H7 (cell line): ENCODE results near the gene KLF16. TPM values are rescaled to one million over a fixed set of nuclear protein-coding genes. Genes with fewer than 3 reads are reported as not detected.

Source experiments
- DNase-seq: peaks from one replicate; pipeline ENCODE4 v3.0.0; 2012
- H3K27me3 ChIP-seq: 2 replicates; pipeline ENCODE4 v1.6.0; 2011; ENCODE audit warnings: mild to moderate bottlenecking, low read length; ENCODE audit not compliant: control insufficient read depth, insufficient read depth
- H3K36me3 ChIP-seq: replicated peaks from 2 replicates; pipeline ENCODE4 v1.5.1; 2011; ENCODE audit warnings: low read length; ENCODE audit not compliant: control insufficient read depth, insufficient read depth
- H3K4me3 ChIP-seq: 2 replicates; pipeline ENCODE4 v1.5.1; 2011; ENCODE audit warnings: low read depth, mild to moderate bottlenecking, control low read depth, low read length, moderate library complexity; ENCODE audit not compliant: insufficient read depth
- total RNA-seq: library from RNA; depleted of rRNA; stranded (reverse); fragments of >200 nt; shearing (Covaris generic); gene quantifications from 2 replicates; pipeline ENCODE4 v1.2.3, GENCODE V29; 2014

KLF16 gene
- total RNA-seq, 1 experiment from 2014 or later: 21.2 TPM

DNA sequence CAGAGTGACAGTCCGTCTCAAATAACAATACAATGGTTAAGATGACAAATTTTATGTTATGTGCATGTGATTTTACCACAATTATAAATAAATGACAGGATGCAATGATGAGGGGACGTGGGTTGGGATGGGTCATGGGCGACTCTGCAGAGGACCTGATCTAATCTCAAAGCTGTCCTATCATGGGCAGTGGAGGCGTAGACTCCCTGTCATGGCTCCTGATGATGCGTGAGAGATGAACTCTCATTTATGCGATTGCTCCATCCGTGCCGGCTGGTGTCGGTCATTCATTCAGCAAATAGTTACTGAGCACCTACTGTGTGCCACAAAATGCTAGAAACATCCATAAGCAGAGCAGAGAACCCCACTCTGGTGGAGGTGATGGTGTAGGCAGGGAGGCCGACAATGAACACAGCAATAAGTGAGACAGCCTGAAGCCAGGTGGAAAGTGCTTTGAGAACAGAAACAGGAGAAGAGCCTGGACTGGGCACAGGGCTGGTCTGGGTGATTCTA is 13.4 kb downstream of the KLF16 start:
- DNase-seq: no peak
- H3K27me3 ChIP-seq: no peaks in the 10 kb centered on the region
- no peaks in the 10 kb centered on the region; the same call in 1 of the 2 replicates for H3K36me3 ChIP-seq
- H3K4me3 ChIP-seq: no peak overlapping the region

DNA sequence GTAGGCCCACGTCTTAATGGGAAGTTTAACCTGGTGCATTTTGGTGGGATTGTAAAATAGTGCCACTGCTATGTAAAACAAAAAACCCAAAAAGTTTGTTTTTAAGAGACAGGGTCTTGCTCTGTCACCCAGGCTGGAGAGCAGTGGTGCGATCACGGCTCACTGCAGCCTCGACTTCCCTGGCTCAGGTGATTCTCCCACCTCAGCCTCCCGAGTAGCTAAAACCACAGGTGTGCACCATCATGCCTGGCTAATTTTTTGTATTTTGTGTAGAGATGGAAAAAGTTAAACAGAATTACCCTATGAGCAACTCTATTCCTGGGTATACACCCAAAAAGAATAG is 14.3 kb downstream of the KLF16 start:
- Histone ChIP-seq H3K4me3 (no peak overlapping the region), H3K27me3 (no peaks in the 10 kb centered on the region), H3K36me3 (no peaks in the 10 kb centered on the region)
- no peak for DNase-seq

DNA sequence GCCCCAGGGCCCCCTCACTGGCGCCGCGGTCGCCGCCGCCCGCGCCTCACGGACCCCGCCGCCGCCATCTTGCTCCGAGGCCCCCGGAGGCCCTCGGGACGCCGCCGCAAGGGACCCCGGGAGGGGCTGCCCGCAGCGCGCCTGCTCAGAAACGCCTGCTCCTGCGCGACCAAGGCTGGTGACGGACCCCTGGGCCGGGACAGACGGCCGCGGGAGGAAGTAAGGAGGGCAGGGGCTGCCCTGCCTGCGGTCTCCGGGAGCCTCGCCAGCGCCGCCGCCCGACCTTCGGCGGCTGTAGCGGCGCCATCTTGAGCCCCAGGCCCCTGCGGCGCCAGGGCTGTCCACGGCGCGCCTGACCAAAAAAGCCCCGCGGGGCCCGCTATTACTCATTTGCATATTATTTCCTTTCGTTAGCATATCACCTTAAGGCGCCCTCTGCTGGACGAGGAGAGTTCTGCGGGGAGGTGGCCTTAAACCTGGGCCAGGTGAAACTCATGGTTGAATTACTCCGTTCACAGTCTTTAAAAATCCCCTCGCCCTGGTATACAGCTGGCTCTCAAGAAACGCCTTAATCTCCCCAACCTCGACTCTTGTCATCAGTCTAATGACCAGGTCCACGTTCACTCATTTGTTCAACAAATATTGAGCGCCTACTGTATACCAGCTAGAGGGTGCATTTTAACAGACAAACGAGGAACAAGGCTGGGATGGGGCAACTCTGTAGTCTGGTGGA is 14.8 kb downstream of the KLF16 start, which contains the start of gene REXO1:
TSS of gene REXO1 (minus strand) at position 85 of the 733 bp plus-strand sequence. CDS start 125 bp downstream, outside the sequence.
- Histone ChIP-seq H3K27me3 (no peaks in the 10 kb centered on the region), H3K36me3 (no peaks in the 10 kb centered on the region), H3K4me3 (peak within 1 kb of the TSS; percentile 86)
- peak; percentile 98 for DNase-seq

DNA sequence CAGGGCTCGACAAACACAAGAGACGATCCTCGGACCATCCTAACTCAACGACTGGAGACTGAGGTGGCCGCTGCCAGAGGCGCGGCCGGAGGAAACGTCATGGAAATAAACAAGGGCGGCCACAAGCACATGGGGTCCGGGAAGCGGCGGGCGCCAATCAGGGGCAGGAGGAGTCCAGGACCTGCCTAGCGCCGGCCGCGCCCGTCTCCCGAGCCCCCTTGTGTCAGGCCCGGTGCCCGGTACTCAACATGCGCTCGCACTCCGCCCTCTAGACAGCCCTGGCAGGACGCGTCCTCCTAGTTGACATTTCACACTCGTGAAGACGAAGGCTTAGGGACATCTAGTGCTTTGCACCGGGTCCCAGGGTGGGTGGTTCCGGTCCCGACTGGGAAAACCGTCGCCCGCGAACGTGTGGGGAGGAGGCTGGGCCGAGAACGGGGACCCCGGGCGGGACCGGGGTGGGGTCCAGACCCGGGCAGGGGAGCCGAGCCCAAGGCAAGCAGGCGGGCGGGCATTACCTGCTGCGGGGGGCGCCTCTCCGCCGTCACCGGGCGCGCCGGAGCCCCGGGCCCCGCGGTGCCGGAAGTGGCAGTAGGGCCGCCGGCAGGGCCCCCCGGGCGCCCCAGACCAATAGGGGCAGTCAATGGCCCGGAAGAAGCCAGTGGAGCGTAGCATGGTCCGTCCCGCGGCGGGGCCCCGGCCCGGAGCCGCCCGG is 15.5 kb downstream of the KLF16 start:
- Histone ChIP-seq H3K27me3 (no peaks in the 10 kb centered on the region), H3K36me3 (no peaks in the 10 kb centered on the region), H3K4me3 (peak overlapping the region; percentile 86)
- peak; percentile 88 for DNase-seq

DNA sequence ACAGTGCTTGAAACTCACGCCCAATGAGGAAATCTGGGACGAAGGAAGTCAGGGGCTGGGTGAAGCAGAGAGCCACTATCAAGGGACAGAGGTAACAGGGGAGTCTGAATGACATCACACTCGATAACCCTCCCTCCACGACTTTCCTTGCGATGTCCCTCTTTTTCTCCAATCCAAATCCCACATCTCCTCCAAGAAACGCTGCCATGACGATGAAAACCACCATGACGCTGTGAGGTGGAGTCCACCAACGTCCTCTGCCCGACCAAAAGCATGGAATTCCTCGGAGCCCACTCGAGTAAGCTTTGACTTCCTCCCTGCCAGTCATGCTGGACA is 16.1 kb downstream of the KLF16 start:
- H3K4me3 ChIP-seq: peak overlapping the region; percentile 86
- H3K27me3 ChIP-seq: no peaks in the 10 kb centered on the region
- no peaks in the 10 kb centered on the region for H3K36me3 ChIP-seq
- DNase-seq: no peak

DNA sequence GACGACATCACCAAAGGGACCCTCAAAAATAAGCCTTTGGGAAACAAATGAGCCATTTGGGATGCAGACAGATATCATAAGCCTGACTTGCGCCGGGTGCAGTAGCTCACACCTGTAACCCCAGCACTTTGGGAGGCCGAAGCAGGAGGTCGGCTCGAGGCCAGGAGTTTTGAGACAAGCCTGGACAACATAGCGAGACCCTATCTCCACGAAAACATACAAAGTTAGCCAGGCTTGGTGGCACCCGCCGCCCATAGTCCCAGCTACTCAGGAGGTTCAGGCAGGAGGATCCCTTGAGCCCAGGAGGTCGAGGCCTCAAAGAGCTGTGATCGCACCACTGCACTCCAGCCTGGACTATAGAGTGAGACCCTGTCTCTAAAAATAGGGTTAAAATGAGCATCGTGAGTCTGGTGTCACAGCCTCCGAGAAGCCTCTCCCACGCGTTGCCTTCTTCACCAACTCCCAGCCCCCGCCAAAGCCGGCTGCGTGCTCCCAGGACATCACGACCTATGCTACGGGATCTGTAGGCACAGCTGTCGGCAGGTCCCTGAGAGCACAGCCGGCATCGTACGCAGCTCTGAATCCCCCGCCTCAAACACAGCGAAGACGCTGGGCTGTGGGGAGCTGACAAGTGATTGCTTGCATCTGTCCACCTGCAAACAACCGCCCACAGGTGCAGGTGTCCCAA is 16.7 kb downstream of the KLF16 start:
- no peaks in the 10 kb centered on the region for H3K36me3 ChIP-seq
- no peaks in the 10 kb centered on the region for H3K27me3 ChIP-seq
- no peak for DNase-seq
- H3K4me3 ChIP-seq: no peak overlapping the region

DNA sequence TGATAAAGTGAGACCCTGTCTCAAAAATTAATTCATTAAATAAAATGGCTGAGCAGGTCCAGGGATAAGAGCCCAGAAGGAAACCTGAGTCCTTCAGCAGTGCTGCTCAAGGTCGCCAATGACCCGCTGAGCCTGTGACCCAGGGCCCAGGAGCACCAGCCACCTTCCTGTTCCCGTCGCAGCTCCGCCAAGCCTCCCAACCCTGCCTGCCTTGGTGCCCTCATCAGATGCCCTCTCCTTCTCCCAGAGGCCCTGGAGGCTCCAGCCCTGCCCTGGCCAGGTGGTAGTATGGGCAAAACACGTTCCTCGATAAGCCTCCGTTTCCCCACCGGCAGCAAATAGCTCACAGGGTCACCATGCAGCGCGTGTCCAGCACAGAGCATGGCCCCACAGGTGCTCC is 17.7 kb downstream of the KLF16 start:
- H3K27me3 ChIP-seq: no peaks in the 10 kb centered on the region
- no peak overlapping the region for H3K4me3 ChIP-seq
- DNase-seq: no peak
- H3K36me3 ChIP-seq: no peaks in the 10 kb centered on the region

DNA sequence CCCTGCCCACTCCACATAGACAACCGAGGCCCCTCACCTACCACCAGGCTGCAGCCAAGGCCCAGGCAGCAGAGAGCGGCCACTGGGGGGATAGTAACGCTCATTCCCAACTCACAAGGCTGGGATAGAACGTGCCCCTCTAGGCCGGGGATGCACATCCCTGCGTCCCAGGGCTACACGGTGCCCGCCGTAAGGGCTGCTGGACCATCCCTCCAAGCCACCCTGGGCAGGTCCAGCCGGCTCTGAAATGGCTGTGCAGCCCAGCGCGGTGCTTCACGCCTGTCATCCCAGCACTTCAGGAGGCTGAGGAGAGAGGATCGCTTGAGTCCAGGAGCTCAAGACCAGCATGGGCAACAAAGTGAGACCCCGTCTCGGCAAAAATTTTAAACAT is 18.3 kb downstream of the KLF16 start:
- Histone ChIP-seq H3K36me3 (no peaks in the 10 kb centered on the region), H3K4me3 (no peak overlapping the region), H3K27me3 (no peaks in the 10 kb centered on the region)
- no peak for DNase-seq

DNA sequence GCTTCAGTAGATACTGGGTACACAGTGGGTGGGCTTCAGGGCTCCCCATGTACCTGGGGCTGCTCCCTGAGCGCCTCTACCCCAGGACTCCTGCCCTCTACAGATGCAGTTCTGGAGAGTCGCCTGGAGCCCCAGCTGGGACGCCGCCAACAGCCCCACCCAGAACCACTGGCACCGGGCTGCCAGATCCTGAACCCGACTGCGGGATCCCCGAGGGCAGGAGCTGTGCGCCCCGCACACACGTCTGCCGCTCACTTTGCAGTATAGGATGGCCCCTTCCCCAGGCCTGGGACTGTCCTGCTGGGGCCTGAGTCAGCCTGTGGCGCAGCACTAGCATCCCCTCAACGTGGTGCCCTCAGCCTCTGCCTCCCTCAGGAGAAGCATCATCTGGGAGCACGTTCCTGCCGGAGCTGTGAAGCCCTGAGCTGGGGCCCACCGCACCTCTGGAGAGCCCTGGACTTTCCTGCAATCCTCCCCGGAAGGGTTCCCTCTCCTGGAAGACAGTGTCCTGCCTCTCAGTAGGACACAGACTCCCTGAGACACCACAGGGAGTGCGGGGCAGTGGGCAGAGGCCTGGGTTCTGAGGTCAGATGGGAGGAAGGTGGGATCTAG is 18.8 kb downstream of the KLF16 start:
- no peaks in the 10 kb centered on the region for H3K27me3 ChIP-seq

DNA sequence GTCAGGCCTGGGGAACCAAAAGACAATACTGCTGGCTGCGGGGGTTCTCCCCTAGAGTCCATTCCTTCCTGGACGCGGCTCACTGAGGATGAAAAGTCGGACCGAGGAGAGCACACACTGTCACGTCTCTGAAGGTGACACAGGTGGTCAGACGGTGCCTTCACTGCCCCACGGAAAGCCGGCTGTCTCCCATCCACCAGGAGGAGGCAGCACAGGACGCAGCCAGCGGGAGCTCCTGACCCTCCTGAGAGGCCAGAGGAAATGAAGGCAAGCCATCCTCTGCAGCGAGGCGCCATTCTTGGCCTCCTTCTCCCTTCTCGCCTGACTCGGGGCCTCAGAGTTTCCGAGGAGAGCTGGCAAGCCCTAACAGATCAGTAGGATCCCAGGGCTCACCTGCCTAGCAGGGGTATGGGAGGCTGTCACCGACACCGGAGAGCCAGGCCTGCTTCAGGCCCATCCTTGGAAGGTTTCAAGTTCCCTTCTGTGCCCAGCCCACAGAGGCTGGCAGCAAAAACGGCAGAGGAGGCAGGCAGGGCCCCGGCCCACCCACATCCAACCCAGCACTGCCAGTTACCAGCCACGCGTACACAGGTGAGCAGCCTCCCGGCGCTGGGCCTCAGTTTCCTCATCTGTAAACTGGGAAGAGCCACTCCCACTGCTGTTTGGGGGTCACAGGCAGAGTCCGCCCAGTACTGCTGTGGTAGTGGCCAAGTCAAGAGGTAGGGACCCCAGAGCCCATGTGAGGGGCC is 19.6 kb downstream of the KLF16 start:
- Histone ChIP-seq H3K36me3 (no peaks in the 10 kb centered on the region), H3K4me3 (no peak overlapping the region), H3K27me3 (no peaks in the 10 kb centered on the region)
- peak; percentile 85 for DNase-seq

More for the DNA sequence above, 18.8 kb downstream of the KLF16 start:
- no peak overlapping the region for H3K4me3 ChIP-seq
- DNase-seq: no peak
- no peaks in the 10 kb centered on the region for H3K36me3 ChIP-seq

DNA sequence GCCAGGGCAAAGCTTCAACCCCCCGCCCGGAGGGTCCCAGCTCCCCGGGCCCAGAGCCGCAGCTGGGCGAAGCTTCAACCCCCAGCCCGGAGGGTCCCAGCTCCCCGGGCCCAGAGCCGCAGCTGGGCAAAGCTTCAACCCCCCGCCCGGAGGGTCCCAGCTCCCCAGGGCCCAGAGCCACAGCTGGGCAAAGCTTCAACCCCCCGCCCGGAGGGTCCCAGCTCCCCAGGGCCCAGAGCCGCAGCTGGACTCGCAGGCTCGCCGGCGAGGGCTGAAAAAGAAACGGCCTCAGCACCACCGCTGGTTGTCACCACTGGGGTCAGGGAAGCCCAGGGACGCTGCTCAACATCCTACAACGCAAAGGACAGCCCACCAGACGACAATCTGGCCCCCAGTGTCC is 20.3 kb downstream of the KLF16 start:
- DNase-seq: no peak

DNA sequence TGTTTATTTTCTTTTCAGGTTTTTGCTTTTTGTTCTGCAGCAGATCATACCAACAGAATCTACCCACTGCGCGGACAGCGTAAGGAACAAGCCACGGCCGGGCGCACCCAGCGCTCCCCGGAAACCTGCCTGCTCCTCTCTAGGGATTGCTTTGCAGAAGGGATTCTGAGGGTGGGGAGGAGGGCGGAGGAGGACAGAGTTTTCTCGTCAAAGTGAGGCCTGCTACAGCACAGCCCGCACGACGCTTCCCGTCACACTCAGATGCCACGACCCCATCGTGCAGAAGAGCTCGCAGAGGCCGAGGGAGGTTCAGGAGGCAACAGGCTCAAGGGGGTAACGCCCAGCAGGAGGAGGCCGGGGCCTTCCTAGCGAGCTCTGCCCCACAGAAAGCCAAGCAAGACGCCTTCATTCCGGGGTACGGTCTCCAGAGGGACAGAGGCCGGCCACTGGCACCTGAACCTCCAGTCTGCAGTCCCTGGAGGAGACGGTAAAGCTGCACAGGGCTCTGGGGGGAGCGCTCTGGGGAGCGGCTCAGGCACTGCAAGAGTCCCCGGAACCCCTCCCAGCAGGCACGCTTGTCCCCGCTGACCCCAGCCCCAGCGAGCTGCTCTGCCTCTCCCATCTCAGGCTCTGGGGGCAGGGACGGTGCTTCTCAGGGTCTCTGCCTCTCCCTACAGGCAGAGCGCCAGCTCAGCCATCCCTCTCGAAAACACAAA is 22.0 kb downstream of the KLF16 start:
- no peak for DNase-seq
- Histone ChIP-seq H3K27me3 (no peaks in the 10 kb centered on the region), H3K36me3 (no peaks in the 10 kb centered on the region), H3K4me3 (no peak overlapping the region)

More for the DNA sequence above, 20.3 kb downstream of the KLF16 start:
- Histone ChIP-seq H3K27me3 (no peaks in the 10 kb centered on the region), H3K36me3 (no peaks in the 10 kb centered on the region), H3K4me3 (no peak overlapping the region)

DNA sequence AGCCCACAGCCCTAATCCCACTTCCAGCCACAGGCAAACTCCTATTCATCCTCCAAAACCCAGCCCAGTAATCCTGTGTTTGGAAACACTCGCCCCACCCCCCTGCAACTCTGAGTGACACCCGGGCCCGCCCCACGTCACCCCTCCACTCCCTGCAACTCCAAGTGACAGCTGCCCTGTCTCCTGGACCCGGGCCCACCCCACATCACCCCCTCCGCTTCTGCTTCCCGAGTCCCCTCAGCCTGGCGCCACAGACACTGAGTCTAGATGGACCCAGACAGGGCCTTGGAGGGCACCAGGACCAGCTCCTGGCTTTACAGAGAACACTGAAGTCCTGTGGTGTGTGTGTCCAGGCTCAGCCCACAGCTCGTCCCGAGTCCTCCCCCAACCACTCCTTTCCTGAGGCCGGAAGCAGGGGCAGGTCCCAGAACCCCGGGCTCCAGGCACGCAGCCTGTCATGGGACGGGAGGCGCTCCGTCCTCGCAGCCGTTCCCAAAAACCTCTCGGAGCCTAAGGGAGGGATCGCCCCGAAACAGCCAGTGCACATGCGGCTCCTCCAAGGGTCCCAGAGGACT is 22.8 kb downstream of the KLF16 start:
- Histone ChIP-seq H3K4me3 (no peak overlapping the region), H3K36me3 (no peaks in the 10 kb centered on the region), H3K27me3 (no peaks in the 10 kb centered on the region)
- no peak for DNase-seq
